Left ventricle myocardium superior (tissue), 1 donor: ENCODE measurements around the gene PRPS2. TPM values are rescaled to one million over a fixed set of nuclear protein-coding genes. Genes with fewer than 3 reads are reported as not detected.

Experiments used
- ATAC-seq: fragments of 200-7000 bp; cut with Tn5 transposase; one replicate; pipeline ENCODE4 v1.9.1; 2020; ENCODE audit warnings: mild to moderate bottlenecking, moderate library complexity
- DNase-seq: peaks from one replicate; pipeline ENCODE4 v3.0.0-alpha.2; 2020
- intact Hi-C: fragments of 100-400 bp; cut with micrococcal nuclease; formaldehyde crosslinking; loops from one replicate; pipeline ENCODE4 v1.11.0; 2022
- total RNA-seq: library from RNA; stranded (reverse); fragmentation: NEBNext Ultra II Directional; extraction: Animal tissue kit (Norgen Biotek cat#: 25700); gene quantifications from one replicate; pipeline ENCODE4 v1.2.1, GENCODE V29; 2021
- donor health status: DM: no; HTN: yes; CAD: no; lungs with severe emphysema.

The PRPS2 gene
- total RNA-seq, 1 donor from 2014 or later = 3.9 TPM

DNA sequence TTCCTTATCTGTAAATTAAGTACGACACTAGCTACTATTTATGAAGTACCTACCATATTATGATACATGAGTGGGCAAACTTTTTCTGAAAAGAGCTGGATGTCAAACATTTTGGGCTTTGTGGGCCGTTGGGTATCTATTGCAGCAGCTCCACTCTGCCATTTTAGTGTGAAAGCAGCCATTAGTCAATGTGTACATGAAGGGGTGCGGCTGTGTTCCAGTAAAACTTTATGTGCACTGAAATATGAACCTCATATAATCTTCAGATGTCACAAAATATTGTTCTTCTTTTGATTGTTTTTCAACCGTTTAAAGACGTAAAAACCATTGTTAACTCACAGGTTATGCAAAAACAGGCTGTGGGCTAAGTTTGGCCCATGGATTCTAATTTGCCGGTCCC, 14.1 kb downstream of the PRPS2 start:
- no peak for ATAC-seq
- intact Hi-C loops = no loop called here
- no peak for DNase-seq

- ATAC-seq (no peak), DNase-seq (no peak)
- intact Hi-C loops = no loop called here
These were observed 20.4 kb downstream of the PRPS2 start for GRCh38 chrX:12811658-12812057.

DNA sequence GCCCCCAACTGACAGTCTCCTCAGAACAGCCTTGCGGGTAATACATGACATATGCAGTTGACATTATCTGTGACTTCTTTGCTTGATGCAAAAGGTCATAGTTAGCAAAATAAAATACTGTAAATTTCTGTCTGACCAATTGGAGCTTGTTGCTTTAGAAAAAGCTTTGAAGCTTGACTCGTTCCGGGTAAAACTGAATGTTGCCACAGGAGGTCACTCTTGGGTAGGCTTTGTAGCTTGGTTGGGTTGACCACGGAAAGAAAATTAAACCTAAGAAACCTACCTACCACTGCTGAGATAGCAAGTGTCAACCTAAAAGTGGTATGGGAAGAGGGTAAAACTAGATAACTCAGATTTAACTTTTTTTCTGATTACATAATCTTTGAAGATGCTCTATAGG, 23.2 kb downstream of the PRPS2 start:
- DNase-seq (no peak), ATAC-seq (no peak)
- intact Hi-C loops = no loop called here

GRCh38 chrX:12817528-12817927, 26.3 kb downstream of the PRPS2 start:
- intact Hi-C loops = no loop called here
- ATAC-seq = no peak
- DNase-seq = no peak

- DNase-seq = no peak
These were observed 28.0 kb downstream of the PRPS2 start for GRCh38 chrX:12819222-12819621.

DNA sequence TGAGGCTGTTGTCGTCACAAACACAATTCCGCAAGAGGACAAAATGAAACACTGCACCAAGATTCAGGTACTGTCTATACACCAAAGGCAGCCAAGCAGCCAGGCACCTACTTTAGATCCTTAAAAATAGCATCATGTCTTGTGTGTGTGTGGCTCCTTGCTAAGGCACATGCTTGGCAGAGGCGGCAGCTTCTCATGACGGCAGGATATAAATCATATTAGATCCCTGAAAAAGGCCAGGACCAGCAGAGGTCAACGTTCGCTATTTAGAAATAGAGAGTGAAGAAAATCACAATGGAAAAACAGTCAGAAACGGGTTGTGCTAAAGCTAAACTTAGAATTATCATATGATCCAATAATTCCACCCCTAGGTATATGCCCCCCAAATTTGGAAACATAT, 29.5 kb downstream of the PRPS2 start:
- intact Hi-C loops = loop anchor here (10.0 kb wide), 1 partner anchor 64 kb away; no protein-coding TSS in a partner anchor
- ATAC-seq (no peak), DNase-seq (no peak)

More at GRCh38 chrX:12819222-12819621, 28.0 kb downstream of the PRPS2 start:
- intact Hi-C loops = no loop called here
- no peak for ATAC-seq

- intact Hi-C loops = loop anchor here (10.0 kb wide), 1 partner anchor 60 kb away; no protein-coding TSS in a partner anchor
- no peak for DNase-seq
- no peak for ATAC-seq
These were observed 33.7 kb downstream of the PRPS2 start for GRCh38 chrX:12824944-12825343.

GRCh38 chrX:12825801-12826200, 34.6 kb downstream of the PRPS2 start:
- DNase-seq = no peak
- intact Hi-C loops = loop anchor here (10.0 kb wide), 1 partner anchor 59 kb away; no protein-coding TSS in a partner anchor
- ATAC-seq = no peak

GRCh38 chrX:12843061-12843667, 52.0 kb downstream of the PRPS2 start:
- no peak for DNase-seq
- no peak for ATAC-seq
- intact Hi-C loops = no loop called here

DNA sequence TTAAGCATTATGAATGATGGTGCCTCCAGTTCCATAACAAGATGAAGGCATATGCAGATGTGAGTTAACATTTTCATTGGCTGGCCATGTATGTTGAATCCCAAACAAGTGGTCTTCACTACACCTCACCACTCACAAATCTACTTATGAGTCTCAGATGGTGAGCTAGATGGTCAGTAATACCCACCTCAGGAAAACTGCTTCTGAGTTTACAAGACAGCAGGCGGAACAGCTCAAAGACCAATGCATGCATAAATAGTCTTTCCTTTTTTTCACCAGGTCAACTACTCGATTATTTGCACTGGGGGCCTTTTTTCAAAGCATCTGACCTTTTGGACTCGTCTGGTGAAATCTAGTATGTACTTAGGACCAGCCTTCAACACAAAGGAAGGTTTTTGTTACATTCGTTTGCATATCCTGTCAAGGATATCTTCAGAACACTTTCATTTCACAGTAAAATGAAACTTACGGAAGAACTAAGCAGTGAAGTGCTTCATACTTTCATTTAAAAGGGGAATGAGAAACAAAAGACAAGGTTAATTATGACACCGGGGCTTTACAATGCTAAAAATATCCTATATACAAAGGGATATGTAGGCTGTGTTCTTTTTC, 52.6 kb downstream of the PRPS2 start:
- ATAC-seq (no peak), DNase-seq (no peak)
- intact Hi-C loops = no loop called here

- ATAC-seq (no peak), DNase-seq (no peak)
- intact Hi-C loops = no loop called here
These were observed 53.1 kb downstream of the PRPS2 start for GRCh38 chrX:12844319-12844718.

DNA sequence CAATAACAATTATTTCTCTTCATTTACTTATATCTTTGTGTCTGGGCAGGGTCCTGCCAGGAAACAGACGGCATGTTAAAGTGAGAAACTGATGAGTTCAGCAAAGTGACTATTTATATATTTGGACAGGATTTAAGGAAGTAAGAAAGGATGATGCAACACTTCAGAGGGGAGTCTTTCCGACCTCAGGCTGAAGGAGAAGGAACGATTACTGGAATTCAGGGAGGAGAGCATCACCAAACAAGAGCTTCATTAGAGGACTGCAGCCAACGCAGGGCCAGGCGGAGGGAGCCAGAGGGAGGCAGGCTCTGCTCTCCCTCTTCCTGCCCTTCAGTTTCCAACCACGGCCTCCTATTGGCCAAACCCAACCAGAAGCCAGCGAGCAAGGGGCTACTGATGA, 74.1 kb downstream of the PRPS2 start:
- DNase-seq (no peak), ATAC-seq (peak; percentile 30)
- intact Hi-C loops = no loop called here

DNA sequence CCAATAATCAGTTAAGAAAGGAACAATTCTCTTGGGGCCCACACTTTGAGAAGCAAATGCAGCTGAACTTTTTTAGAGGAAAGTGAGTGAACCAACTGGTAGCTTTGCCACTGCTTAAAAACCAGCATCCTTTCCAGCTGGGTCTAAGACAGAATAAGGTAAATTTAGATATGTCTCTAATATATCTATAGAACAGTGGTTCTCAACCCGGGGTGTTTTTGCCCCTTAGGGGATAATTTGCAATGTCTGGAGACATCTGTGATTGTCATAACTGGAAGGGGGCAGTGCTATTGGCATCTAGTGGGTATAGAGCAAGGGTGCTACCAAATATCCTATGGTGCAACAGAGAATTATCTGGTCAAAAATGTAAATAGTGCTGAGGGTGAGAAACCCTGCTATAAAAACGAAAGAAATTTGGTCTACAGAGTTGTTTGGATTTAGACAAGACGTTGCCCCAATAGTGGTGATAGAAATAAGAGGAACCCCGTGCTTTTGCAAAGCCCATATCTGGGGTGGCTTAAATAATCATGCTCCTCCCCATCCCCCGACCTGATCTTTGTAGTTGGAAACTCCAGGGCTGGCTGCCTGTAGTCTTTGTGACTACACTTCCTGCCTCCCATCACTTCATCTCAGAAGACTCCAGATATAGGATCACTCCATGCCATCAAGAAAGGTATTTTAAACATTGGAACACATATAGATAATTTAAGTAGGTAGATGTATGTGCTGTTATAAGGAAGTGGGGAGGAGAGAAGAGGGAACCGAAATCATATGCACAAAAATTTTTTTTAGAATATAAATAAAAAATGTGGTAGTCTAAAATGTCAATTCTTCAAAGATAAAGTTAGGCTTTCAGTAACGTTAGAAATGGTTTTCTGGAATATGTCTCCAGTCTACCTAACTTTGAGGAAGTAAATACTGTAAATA, 75.5 kb downstream of the PRPS2 start, which contains the start of gene TLR7:
TSS of gene TLR7 (plus strand) at position 622 of the 927 bp plus-strand sequence. CDS start 507 bp downstream, outside the sequence.
- ATAC-seq (no peak), DNase-seq (no peak)
- intact Hi-C loops = no loop called here

DNA sequence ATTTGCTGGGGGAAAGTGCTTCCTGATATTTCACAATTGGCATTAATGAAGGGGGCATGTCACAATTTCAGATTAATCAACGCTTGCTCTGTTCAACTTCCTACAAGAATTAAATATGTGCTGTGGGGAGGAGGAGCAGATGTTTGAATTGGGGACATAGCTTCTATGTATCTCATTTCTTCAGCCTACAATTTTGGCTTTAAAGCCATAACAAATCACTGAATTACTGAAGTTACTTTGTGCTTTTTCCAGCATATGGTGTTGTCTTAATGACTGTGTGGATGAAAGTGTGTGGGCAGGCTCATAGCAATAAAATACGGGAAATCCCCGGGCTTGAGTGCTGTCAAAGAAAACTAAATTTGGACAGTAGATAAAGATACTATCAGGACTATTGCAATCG, 76.5 kb downstream of the PRPS2 start:
- DNase-seq (no peak), ATAC-seq (no peak)
- intact Hi-C loops = no loop called here

DNA sequence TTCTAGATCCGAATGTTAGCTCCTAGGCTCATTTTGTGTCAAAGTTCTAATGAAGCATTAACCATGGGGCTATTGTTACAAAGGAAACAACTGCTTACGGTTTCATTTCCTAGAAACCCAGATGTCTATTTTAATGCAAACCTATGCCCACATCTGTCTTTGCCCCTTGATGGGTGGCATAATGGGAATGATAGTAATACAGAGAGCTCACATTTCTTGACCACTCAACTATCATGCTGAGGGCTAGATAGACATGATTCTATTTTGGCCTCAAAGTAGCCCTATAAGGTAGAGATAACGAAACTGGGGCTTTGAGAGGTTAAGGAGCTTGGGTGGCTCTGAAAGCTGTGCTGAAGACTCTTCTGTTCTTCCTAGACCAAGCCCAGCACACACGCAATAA, 77.5 kb downstream of the PRPS2 start:
- ATAC-seq (no peak), DNase-seq (no peak)
- intact Hi-C loops = no loop called here

GRCh38 chrX:12871257-12871656, 80.0 kb downstream of the PRPS2 start:
- intact Hi-C loops = no loop called here
- DNase-seq (no peak), ATAC-seq (no peak)

DNA sequence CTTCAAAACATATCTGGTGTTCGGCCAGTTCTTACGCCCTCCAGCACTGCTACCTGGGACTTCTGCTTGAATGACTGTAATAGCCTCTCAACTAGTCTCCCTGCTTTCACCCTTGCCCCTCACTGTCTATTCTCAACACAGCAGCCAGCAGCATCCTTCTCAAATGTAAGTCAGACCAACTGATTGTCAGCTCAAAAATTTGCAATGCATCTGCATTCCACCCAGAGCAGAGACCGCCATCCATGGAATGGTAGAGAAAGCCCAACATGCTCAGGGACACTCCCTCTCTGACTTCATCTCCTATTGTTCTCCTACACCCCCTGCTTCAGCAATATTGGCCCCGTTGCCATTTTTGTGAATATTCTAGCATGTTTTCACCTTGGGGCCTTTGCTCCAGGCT, 81.5 kb downstream of the PRPS2 start:
- DNase-seq (no peak), ATAC-seq (no peak)
- intact Hi-C loops = no loop called here
